ENCODE results near the gene PTPRCAP. TPM values are rescaled to one million over a fixed set of nuclear protein-coding genes. Genes with fewer than 3 reads are reported as not detected.

PTPRCAP gene
- total and polyA plus RNA-seq, 2 experiments from 2014 or later, result 3.3 to 3.5 TPM

DNA sequence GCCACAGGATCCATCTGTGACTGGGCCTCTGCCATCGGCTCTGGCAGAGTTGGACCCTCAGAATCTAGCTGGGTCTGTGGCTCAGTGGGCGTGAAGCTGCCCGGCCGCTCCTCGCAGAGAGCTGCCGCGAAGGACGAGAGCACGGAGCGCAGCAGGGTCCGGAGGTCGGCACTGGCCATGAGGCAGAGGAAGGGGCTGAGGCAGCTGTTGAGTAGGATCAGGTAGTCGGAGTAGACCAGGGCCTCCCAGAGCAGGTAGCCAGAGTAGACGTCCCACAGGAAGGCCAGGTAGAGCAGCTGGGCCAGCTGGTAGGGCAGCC is 14.1 kb upstream of the PTPRCAP start:
- H3K4me3 Mint-ChIP-seq, result no peak overlapping the region
- no peaks in the 10 kb centered on the region for H4K20me1 ChIP-seq (replicated peaks; ENCODE audit: insufficient read depth)
- H3K9me2 ChIP-seq (ENCODE audit: insufficient read depth), result no peaks in the 10 kb centered on the region
- H3K4me1 ChIP-seq (ENCODE audit: insufficient read depth), result no peaks in the 10 kb centered on the region
- H3K4me2 ChIP-seq, result no peak overlapping the region
- no peaks in the 10 kb centered on the region for H3K4me1 Mint-ChIP-seq
- no peak overlapping the region for H2AFZ ChIP-seq
- H3K27ac ChIP-seq (ENCODE audit: low read depth), result no peak overlapping the region
- H3F3A ChIP-seq (replicated peaks; ENCODE audit: low read depth), result no peaks in the 10 kb centered on the region
- no peaks in the 10 kb centered on the region for H3K27me3 ChIP-seq (ENCODE audit: insufficient read depth)
- no peak overlapping the region for H3K4me3 ChIP-seq
- H3K9me3 Mint-ChIP-seq, result no peaks in the 10 kb centered on the region
- H3K27me3 Mint-ChIP-seq (ENCODE audit: insufficient read depth, low read depth, poor library complexity), result peaks cover 14% of the 10 kb centered on the region
- TF ChIP-seq, protein P1, sequence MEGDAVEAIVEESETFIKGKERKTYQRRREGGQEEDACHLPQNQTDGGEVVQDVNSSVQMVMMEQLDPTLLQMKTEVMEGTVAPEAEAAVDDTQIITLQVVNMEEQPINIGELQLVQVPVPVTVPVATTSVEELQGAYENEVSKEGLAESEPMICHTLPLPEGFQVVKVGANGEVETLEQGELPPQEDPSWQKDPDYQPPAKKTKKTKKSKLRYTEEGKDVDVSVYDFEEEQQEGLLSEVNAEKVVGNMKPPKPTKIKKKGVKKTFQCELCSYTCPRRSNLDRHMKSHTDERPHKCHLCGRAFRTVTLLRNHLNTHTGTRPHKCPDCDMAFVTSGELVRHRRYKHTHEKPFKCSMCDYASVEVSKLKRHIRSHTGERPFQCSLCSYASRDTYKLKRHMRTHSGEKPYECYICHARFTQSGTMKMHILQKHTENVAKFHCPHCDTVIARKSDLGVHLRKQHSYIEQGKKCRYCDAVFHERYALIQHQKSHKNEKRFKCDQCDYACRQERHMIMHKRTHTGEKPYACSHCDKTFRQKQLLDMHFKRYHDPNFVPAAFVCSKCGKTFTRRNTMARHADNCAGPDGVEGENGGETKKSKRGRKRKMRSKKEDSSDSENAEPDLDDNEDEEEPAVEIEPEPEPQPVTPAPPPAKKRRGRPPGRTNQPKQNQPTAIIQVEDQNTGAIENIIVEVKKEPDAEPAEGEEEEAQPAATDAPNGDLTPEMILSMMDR (conservative IDR thresholded peaks at IDR 0.05; ENCODE audit: low read depth in 2 of 2), result no peak
- TF ChIP-seq, protein P2, sequence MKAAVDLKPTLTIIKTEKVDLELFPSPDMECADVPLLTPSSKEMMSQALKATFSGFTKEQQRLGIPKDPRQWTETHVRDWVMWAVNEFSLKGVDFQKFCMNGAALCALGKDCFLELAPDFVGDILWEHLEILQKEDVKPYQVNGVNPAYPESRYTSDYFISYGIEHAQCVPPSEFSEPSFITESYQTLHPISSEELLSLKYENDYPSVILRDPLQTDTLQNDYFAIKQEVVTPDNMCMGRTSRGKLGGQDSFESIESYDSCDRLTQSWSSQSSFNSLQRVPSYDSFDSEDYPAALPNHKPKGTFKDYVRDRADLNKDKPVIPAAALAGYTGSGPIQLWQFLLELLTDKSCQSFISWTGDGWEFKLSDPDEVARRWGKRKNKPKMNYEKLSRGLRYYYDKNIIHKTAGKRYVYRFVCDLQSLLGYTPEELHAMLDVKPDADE (IDR thresholded peaks at IDR 0.05), result no peak
- TF ChIP-seq, protein P3, sequence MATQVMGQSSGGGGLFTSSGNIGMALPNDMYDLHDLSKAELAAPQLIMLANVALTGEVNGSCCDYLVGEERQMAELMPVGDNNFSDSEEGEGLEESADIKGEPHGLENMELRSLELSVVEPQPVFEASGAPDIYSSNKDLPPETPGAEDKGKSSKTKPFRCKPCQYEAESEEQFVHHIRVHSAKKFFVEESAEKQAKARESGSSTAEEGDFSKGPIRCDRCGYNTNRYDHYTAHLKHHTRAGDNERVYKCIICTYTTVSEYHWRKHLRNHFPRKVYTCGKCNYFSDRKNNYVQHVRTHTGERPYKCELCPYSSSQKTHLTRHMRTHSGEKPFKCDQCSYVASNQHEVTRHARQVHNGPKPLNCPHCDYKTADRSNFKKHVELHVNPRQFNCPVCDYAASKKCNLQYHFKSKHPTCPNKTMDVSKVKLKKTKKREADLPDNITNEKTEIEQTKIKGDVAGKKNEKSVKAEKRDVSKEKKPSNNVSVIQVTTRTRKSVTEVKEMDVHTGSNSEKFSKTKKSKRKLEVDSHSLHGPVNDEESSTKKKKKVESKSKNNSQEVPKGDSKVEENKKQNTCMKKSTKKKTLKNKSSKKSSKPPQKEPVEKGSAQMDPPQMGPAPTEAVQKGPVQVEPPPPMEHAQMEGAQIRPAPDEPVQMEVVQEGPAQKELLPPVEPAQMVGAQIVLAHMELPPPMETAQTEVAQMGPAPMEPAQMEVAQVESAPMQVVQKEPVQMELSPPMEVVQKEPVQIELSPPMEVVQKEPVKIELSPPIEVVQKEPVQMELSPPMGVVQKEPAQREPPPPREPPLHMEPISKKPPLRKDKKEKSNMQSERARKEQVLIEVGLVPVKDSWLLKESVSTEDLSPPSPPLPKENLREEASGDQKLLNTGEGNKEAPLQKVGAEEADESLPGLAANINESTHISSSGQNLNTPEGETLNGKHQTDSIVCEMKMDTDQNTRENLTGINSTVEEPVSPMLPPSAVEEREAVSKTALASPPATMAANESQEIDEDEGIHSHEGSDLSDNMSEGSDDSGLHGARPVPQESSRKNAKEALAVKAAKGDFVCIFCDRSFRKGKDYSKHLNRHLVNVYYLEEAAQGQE (IDR thresholded peaks at IDR 0.05; ENCODE audit: unreplicated experiment), result no peak
- TF ChIP-seq NANOG (IDR thresholded peaks at IDR 0.05; ENCODE audit: borderline replicate concordance) (no peak), STAT1 (IDR thresholded peaks at IDR 0.05; ENCODE audit: unreplicated experiment) (no peak), ZNF331 (CRISPR knock-in tag; IDR thresholded peaks at IDR 0.05; ENCODE audit: low read depth) (no peak), EZH2 (IDR thresholded peaks at IDR 0.05; ENCODE audit: low read depth, unreplicated experiment) (no peak), JUNB (IDR thresholded peaks at IDR 0.05; ENCODE audit: unreplicated experiment) (no peak), EZH2phosphoT487 (IDR thresholded peaks at IDR 0.05; ENCODE audit: unreplicated experiment) (no peak), CREB1 (CRISPR knock-in tag; IDR thresholded peaks at IDR 0.05; ENCODE audit: low read depth) (no peak), ZNF114 (CRISPR knock-in tag; IDR thresholded peaks at IDR 0.05) (no peak)
- TF ChIP-seq, protein P4, sequence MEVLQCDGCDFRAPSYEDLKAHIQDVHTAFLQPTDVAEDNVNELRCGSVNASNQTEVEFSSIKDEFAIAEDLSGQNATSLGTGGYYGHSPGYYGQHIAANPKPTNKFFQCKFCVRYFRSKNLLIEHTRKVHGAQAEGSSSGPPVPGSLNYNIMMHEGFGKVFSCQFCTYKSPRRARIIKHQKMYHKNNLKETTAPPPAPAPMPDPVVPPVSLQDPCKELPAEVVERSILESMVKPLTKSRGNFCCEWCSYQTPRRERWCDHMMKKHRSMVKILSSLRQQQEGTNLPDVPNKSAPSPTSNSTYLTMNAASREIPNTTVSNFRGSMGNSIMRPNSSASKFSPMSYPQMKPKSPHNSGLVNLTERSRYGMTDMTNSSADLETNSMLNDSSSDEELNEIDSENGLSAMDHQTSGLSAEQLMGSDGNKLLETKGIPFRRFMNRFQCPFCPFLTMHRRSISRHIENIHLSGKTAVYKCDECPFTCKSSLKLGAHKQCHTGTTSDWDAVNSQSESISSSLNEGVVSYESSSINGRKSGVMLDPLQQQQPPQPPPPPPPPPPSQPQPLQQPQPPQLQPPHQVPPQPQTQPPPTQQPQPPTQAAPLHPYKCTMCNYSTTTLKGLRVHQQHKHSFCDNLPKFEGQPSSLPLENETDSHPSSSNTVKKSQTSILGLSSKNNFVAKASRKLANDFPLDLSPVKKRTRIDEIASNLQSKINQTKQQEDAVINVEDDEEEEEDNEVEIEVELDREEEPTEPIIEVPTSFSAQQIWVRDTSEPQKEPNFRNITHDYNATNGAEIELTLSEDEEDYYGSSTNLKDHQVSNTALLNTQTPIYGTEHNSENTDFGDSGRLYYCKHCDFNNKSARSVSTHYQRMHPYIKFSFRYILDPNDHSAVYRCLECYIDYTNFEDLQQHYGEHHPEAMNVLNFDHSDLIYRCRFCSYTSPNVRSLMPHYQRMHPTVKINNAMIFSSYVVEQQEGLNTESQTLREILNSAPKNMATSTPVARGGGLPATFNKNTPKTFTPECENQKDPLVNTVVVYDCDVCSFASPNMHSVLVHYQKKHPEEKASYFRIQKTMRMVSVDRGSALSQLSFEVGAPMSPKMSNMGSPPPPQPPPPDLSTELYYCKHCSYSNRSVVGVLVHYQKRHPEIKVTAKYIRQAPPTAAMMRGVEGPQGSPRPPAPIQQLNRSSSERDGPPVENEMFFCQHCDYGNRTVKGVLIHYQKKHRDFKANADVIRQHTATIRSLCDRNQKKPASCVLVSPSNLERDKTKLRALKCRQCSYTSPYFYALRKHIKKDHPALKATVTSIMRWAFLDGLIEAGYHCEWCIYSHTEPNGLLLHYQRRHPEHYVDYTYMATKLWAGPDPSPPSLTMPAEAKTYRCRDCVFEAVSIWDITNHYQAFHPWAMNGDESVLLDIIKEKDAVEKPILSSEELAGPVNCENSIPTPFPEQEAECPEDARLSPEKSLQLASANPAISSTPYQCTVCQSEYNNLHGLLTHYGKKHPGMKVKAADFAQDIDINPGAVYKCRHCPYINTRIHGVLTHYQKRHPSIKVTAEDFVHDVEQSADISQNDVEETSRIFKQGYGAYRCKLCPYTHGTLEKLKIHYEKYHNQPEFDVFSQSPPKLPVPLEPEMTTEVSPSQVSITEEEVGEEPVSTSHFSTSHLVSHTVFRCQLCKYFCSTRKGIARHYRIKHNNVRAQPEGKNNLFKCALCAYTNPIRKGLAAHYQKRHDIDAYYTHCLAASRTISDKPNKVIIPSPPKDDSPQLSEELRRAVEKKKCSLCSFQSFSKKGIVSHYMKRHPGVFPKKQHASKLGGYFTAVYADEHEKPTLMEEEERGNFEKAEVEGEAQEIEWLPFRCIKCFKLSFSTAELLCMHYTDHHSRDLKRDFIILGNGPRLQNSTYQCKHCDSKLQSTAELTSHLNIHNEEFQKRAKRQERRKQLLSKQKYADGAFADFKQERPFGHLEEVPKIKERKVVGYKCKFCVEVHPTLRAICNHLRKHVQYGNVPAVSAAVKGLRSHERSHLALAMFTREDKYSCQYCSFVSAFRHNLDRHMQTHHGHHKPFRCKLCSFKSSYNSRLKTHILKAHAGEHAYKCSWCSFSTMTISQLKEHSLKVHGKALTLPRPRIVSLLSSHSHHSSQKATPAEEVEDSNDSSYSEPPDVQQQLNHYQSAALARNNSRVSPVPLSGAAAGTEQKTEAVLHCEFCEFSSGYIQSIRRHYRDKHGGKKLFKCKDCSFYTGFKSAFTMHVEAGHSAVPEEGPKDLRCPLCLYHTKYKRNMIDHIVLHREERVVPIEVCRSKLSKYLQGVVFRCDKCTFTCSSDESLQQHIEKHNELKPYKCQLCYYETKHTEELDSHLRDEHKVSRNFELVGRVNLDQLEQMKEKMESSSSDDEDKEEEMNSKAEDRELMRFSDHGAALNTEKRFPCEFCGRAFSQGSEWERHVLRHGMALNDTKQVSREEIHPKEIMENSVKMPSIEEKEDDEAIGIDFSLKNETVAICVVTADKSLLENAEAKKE (CRISPR knock-in tag; IDR thresholded peaks at IDR 0.05), result no peak
- H3K79me2 ChIP-seq (replicated peaks; ENCODE audit: insufficient read depth), result no peaks in the 10 kb centered on the region
- no peak for DNase-seq (ENCODE audit: low spot score)
- H3K27ac Mint-ChIP-seq, result no peak overlapping the region
- H3K36me3 ChIP-seq (ENCODE audit: insufficient read depth), result no peaks in the 10 kb centered on the region
- H3K36me3 Mint-ChIP-seq (ENCODE audit: low read depth), result no peaks in the 10 kb centered on the region
- ATAC-seq, result no peak
